CD4-positive, alpha-beta T cell treated with Interleukin-4 for 1 hour (primary cell): Measurements from ENCODE around the gene CLEC2B.

Experiments used
- DNase-seq, 2 donors: peaks; one replicate each; pipeline ENCODE4 v3.0.0-alpha.2; 2020 to 2022

The CLEC2B gene

DNA sequence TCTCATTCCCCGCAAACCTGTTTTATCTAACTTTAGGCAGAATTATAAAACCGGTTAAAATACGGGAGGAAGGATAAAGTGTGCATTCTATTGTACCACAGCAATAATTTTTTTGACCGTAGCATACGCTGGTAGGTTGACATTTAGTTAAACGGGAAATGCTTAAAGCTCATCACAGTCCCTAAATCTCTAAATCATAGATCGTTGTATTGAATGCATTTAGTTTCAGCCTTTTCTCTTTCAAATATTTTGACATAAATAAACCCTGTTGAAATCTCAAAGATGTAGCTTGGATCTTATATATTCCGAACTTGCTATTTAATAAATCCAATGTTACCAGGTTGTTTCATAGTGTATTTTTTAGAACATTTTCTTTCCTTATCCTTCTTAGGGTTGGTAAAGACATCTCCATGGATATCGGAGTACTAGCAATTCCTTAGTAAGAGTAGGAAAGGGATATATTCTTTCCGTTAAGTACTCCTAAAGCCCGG, 798 bp downstream of the CLEC2B start:
- peak in 1 of 2 donors; percentile 45 for DNase-seq

DNA sequence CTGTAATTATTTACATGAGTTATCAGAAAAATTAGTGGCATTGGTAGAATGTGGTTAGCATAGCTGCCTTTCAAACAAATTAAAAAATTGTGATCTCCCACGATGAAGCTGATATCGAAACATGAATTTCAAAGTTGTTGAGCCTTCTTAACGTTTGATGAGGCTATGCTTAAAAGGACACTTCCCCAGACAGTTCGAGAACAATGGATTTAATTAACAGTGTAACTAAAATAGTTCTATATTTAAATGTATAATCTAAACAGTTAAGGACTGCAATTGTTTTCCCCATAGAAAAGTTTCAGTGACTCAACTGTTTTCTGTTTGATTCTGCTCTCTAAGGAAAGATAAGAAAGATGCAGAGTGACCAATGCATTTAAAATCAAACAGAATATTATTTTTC, 1.6 kb downstream of the CLEC2B start:
- DNase-seq = no peak

DNA sequence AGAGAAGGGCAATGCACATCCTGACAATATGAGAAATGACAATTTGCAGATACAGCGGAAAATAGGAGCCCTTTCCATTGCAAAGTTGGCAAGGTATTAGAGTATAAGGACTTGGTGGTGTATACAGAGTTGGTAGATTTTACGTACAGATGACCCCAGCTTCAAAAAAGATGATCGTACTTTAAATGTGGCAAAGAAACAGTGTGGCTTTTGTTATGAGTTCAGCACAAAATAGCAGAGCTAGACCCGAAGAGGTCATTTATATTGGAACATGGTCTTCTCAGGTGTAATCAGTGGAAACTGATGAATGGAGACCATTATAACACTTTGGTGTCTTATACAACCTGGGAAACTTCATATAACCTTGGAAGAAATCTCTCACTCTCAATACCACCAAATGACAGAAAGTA, 2.3 kb downstream of the CLEC2B start:
- no peak for DNase-seq

DNA sequence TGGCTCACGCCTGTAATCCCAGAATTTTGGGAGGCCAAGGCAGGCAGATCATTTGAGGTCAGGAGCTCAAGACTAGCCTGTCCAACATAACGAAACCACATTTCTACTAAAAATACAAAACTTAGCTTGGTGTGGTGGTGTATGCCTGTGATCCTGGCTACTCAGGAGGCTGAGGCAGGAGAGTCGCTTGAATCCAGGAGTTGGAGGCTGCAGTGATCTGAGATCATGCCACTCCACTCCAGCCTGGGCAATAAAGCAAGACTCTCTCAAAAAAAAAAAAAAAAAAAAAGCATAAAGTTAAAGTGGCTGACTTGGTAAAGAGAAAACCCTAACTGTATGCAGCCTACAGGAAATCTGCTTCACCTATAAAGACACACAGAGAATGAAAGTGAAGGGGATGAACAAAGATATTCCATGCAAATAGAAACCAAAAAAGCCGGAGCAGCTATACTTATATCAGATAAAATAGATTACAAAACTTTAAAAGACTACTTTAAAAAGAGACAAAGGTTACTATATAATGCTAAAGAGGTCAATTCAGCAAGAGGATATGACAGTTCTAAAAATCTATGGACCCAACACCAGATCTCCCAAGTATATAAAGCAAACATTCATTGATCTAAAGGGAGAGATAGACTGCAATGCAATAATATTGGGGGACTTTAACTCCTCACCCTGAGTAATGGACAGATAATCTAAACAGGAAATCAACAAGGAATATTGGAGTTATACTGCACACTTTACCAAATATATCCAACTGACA, 4.1 kb downstream of the CLEC2B start:
- peak in 1 of 2 donors; percentile 47 for DNase-seq

DNA sequence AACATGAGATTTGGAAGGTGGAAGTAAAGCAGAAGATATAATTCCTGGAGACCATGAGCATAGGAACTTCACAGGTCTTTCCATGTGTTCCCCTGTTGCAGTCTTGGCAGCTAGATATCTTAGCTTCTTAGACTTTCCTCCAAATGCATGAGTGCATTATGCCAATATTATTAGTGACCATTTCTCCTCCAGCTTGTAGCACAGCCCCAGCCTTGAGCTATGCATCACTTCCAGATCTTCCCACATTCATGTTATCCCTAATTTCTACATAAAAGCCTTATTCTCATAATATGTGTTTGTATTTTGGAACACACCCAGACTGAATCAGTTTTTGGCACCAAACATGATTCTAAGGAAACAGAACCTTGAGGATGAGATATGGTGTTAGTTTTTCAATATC, 11.0 kb downstream of the CLEC2B start:
- no peak for DNase-seq

DNA sequence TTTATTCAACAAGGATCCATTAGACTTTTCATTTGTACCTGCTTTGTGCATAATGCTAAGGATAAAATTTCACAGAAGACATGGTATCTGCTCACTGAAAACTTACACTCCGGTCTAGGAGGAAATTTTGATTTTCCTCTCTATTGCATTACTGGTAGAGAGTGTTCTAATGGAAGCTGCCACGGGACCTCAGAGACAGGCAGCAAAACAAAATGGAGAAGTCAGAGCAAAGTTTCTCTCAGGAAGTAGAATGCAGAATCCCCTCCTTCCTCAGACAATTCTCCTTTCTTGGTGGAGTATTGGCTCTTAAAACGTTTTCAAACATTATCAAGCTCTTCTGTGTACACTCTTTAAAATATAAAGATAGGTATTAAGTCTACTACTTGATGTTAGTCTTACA, 12.3 kb downstream of the CLEC2B start:
- no peak for DNase-seq

DNA sequence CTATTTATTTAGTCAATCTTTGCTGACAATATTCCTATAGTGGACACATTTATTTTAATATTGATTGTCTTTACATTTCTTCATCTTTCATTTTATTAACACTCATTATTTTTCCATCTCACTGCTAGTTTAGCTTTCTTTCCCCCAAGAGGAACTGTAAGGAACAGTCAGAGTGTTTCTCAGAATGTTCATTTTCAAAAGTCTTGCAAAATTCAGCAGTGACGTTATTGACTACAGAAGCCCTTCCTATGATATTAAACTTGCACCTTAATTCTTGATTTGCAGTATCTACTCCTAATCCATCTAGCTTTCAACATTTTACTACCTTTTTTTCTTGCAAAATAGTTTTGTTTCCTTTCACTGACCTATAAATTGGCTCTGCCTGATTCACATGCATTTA, 13.0 kb downstream of the CLEC2B start:
- no peak for DNase-seq

DNA sequence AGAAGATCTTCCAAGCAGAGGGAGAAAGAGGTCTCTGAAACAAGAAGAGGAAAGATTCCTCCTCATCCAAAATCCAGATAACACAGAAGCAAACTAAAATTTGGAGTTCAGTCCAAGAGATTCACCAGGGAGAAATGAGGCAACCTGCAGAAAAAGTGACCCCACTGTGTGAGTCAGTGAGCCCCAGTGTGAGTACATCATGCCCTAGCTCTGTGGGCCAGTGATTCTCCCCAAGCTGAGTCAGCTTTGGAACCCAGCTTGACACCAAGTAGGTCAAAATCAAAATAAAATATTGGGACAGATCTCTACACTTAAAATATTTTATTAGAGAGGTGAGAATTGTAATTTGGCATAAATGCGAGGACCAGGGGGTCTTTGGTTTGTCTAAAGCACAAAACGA, 17.2 kb downstream of the CLEC2B start:
- no peak for DNase-seq

DNA sequence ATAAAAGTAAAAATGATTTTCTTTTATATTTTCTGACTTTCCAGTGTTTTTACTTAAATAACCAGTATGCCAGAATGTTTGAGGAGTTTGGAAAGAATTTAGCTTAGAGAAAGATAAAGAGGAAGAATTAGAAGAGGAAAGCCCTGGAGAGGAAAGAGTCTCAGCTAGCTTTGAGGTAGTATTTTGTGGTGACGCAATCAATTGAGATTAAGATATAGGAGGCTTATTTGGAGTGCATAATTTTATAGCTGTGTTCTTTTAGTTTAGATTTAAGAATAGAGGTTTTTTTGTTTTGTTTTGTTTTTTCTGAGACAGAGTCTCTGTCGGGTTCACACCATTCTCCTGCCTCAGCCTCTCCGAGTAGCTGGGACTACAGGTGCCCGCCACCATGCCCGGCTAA, 18.1 kb downstream of the CLEC2B start:
- no peak for DNase-seq

DNA sequence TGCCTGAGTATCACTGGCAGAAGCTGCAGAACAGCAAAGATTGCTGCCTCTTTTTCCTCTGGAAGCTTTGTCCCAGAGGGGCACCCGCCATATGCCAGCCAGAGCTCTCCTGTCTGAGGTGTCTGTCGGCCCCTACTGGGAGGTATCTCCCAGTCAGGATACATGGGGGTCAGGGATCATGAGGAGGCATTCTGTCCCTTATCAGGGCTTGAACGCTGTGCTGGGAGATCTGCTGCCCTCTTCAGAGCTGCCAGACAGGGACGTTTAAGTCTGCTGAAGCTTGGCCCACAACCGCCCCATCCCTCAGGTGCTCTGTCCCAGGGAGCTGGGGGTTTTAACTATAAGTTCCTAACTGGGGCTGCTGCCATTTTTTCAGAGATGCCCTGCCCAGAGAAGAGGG, 20.3 kb downstream of the CLEC2B start:
- DNase-seq = no peak

DNA sequence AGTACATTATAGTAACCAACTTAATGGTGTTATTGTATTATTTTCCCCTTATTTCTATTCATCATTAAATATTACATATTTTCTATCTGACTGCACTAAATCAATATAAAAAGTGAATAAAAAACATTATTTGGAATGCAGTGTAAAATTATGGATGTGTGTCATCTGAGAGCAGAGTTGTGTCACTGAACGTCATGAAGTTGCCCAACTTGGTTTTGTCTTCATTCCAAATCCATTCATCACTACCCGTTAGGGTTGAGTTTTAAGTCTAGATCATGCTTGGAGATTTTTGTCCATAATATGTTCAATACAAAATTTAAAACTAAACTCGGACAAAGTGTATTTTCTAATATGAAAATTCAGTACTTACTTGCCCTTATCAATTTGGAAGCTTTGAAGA, 25.7 kb downstream of the CLEC2B start:
- no peak for DNase-seq

DNA sequence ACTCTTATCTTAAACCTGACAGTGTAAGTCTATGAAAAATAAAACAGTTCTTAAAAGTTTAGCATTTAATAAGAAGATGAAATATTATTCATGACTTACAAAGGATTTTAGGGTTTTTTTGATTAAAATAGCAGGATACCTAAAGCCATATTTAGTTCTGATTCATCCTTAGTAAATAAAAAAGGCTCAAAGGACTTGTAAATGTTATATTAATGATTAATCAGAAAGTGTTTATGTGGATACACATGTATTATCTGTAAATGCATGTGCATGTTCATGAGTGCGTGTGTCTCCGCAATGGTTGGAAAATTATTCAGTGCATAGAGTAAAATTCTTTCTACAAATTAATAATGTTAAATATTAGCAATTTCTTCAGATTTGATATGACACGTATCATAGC, 37.4 kb downstream of the CLEC2B start:
- no peak for DNase-seq

DNA sequence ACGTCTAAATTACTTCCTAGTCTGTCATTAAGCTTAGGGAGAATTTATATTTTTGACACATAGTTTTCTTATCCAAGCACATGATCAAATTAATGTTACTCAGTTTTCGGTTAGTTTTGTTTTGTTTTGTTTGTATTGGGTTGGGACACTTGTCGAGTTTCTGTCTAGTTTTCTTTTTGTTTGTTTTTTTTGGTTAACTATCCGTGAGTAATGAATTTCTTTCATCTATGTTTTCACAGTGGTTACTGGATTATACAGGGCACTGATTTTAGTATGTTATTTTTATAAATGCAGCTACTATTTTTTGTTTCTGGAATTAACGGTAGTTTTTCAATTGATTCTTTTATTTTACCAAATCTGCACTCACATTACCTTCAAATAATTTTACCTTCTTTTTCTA, 39.2 kb downstream of the CLEC2B start:
- no peak for DNase-seq

DNA sequence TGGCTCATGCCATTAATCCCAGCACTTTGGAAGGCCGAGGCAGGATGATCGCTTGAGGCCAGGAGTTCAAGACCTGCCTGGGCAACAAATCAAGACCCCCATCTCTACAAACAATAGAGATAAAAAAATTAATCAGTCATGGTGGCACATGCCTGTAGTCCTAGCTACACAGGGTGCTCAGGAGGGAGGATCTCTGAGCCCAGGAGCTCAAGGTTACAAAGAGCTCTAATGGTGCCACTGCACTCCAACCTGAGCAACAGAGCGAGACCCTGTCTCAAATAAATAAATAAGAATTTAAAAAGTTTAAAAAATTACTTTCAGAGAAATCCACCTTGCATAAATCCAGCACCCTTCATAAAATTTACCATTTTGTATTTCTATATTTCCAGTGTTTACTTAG, 39.7 kb downstream of the CLEC2B start:
- DNase-seq = no peak

DNA sequence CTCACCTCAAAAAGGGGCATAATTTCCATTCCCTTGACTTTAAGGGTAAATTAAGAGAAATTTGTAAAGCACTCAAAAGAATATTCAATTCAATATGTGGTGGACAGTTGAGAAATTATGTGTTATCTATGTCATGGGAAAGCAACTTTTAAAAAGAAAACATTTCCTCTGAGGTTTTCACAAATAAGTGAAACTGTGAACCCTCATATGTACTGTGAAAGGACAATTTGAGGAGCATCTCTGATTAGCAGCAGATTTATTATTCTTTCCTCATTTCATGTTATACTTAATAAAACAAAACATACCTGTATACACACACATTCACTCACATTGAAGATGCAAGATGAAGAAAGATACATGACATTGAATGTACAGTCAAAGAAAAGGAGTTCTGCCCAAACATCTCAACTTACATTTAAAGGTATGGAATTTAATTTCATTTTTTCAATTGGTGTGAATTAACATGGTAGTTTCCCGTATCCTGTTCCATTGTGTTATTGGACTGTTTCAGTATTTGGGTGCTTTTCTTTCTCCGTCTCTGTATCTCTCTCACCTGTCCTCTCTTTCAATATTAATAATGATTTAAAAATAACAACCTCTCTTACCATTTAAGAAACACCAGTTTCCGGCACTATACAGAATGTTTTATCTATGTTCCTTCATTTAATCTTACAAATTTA, 41.8 kb downstream of the CLEC2B start, which contains the start of gene KLRF1:
KLRF1 (plus strand) TSS at position 273 of the 680 bp plus-strand sequence; CDS start at position 337, 64 bp downstream.
- peak in 1 of 2 donors; percentile 21 for DNase-seq

DNA sequence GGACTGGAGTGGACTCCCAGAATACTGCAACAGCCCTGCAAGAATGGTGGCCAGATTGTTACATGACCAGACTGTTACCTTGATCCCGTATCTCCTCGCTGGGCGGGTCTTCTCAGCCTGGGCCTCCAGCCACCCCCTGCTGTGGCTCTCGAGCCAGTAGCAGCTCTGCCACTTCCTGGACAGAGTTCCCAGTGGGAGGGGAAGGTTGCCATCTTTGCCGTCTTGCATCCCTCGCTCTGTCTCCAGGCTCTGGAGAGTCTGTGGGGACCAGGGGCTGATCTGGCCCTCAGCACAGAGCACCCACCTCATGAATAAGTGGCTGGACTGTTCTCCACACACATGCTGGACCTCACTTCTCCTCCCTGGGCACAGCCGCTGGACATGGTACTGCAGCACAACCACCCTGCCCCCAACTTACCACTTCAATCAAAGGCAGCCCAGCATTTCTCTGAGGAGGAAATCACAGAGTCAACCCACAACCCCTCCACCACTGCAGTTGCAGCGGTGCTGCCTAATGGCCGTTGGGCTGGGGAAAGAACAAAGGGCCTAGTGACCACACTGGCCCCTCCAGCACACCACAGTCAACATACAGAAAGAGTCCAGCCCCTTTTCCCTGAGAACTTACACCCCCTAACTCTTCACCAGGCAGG, 48.7 kb downstream of the CLEC2B start:
- DNase-seq = no peak

DNA sequence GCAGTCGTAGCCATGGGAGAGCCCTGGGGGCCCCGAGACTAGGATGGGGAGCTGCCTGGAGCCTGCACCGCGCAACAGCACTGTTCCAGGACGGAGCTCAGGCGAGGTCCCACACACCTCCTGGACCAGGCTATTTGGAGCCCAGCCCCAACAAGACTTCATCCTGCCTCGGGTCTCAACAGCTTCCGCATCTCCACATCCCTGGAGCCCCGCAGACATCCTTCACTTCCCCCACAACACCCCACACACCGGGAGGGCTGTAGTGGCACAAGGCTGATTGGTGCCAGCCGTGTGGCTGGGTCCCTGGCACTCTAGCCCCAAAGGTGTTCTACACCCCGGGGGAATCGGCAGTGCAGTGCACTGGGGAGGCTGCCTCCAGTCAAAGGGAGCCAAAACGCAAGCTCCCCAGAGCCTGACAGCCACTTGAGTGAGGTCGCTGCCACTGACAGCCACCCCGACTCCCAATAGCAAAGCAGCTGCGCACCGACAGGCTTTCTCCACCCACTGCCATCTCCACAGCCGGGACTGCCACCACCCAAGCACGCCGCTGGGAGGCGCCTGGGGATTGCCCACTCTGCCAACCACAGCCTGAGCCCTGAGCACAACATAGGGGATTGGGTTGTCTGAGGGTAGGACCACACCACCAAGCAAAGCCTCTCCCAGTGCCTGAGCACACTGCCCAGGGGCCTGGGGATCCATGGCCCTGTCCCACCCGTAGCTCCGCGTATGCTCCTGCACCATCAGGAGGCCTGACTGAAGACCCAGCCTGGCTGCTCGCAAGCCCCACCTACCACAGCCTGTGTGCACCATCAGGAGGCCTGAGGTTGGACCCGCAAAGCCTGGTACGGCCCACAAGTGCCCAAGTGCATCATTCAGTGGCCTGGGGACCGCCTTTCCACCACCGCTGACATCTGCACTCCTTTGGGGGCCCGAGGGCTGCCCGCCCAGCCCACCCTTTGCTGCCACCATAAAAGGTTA, 55.0 kb downstream of the CLEC2B start:
- peak; percentile 93 to 94 for DNase-seq

DNA sequence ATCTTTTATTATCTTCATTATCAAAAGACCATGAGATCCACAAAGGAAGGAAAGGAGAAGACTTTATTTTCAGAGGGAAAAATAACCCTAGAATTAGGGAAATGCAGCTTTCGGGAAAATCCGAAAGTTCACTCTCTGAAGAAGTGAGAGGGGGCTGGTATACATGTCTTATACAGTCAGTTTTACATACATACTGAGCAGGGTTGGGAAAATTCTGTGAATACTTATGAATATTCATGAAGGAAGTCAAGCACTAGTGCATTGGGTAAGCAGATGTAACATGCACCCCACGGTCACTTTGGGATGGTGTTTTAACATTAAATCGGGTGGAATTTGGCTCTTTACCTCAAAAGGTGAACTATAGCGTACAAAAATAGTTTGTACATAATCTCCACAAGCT, 57.5 kb downstream of the CLEC2B start:
- no peak for DNase-seq

DNA sequence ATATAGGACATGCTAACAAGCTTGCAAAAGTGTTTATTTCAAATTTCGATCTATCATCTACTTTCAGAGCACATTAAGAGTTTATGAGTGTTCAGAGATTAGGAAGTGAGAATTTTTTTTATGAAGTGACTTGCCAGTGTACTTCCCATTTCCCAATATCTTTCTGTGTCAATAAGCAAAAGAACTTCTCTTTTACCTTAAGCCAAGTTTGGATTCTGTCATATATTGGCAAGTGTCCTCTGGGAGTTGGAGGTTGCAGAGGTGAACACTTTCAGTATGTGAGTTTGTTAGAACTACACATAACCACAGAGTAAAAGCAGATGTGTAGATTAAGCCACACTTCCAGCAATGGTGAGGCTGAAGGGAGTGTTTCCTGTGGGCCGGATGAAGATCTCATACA, 58.5 kb downstream of the CLEC2B start:
- no peak for DNase-seq

DNA sequence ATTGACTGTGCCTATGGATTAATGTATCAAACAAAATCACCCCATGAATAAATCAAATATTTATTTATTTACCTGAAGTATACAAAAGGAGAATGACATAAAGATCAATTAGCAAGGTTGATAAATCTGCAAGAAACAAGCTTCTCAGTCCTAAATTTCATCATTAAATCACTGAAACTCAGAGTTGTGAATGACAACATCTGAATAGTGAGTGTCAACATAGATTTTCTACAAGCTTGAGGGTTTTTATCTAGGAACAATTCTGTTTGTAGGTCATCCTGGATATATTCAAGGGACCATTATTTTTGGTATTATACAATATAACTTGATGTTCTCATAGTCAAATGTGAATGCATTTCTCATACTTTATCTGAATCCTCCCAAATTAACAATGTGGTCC, 59.3 kb downstream of the CLEC2B start:
- no peak for DNase-seq

DNA sequence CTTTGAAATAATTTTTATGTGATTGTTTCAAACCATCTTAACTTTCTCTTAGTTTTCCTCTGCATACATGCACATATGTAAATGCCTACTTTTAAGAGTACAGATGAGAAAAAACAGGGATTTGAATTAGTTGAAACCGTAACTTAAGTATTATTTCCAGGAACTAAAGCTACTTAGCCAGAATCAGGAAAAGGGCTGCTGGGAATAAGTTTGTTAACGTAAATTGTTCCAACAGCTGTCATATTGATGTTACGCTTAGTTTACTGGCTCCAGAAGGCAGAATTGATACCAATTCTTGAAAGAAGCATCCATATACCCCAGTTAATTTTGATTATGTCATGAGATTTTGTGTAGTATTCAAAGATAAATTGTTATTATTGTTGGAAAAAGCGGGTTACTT, 59.8 kb downstream of the CLEC2B start:
- DNase-seq = no peak

DNA sequence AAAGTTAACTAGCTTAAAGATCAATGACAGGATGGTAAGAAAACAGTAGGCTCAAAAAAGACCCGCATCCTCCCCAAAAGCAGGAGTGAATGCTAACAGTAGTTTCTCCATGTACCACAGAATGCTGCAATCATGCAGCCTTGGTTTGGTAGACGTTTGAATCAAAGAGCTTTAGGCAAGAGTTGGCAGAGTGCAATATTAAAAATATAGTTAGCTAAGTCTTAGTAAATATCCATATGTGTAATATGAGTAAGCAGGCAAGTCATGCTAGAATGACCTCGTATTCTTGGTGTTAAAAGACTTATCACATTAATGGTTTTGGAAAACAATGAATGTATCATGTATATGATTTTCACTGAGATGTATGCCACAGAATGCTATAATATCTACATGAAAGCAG, 60.6 kb downstream of the CLEC2B start:
- no peak for DNase-seq

DNA sequence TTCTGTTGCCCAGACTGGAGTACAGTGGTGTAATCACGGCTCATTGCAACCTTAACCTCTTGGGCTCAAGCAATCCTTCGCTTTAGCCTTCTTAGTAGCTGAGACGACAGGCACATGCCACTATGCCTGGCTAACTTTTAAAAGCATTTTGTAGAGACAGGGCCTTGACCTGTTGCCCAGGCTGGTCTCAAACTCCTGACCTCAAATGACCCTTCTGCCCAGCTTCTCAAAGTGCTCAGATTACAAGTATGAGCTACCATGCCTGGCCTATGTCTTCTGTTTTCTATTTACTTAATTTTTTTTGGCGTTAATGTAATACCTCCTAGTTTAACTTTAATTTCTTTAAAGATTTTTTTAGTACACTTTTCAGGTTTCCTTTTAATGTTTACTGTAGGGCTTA, 62.4 kb downstream of the CLEC2B start:
- DNase-seq = no peak
